Hematopoietic multipotent progenitor cell treated with erythropoietin and hydrocortisone succinate and interleukin-3 and kit ligand, for 15 days (in vitro differentiated cells): Measurements from ENCODE around the gene A3GALT2.
"Not testable (repeated sequence)": the region's sequence is repeated elsewhere in the genome, so short reads cannot be mapped to it uniquely, and the experiment has no call there.

Source experiments
- DNase-seq: peaks from one replicate; pipeline ENCODE4 v3.0.0-alpha.2; 2015; ENCODE audit warnings: low spot score

The A3GALT2 gene

GRCh38 chr1:33312413-33312749 lies 8.5 kb downstream of the A3GALT2 start:
- DNase-seq, result no peak

GRCh38 chr1:33311706-33312412 lies 9.0 kb downstream of the A3GALT2 start:
- DNase-seq, result no peak

GRCh38 chr1:33310702-33311101 lies 10.2 kb downstream of the A3GALT2 start:
- no peak for DNase-seq

GRCh38 chr1:33309351-33309750 lies 11.5 kb downstream of the A3GALT2 start:
- DNase-seq, result not testable (repeated sequence)

- DNase-seq, result no peak
Measured at GRCh38 chr1:33307494-33307864, 13.4 kb downstream of the A3GALT2 start.

- no peak for DNase-seq
Measured at GRCh38 chr1:33306653-33307493, 14.0 kb downstream of the A3GALT2 start.

GRCh38 chr1:33305816-33306652 lies 14.9 kb downstream of the A3GALT2 start:
- no peak for DNase-seq

- no peak for DNase-seq
Measured at GRCh38 chr1:33305016-33305415, 15.9 kb downstream of the A3GALT2 start.

- no peak for DNase-seq
Measured at GRCh38 chr1:33302325-33302724, 18.6 kb downstream of the A3GALT2 start.

GRCh38 chr1:33301273-33301984 lies 19.5 kb downstream of the A3GALT2 start:
- DNase-seq, result no peak

GRCh38 chr1:33300673-33301072 lies 20.2 kb downstream of the A3GALT2 start:
- no peak for DNase-seq

GRCh38 chr1:33299461-33300155 lies 21.3 kb downstream of the A3GALT2 start:
- no peak for DNase-seq

GRCh38 chr1:33298623-33299277 lies 22.1 kb downstream of the A3GALT2 start:
- peak; percentile 79 for DNase-seq

- DNase-seq, result no peak
Measured at GRCh38 chr1:33297911-33298622, 22.8 kb downstream of the A3GALT2 start.

GRCh38 chr1:33296824-33297223 lies 24.1 kb downstream of the A3GALT2 start:
- no peak for DNase-seq

GRCh38 chr1:33296082-33296458 lies 24.8 kb downstream of the A3GALT2 start:
- no peak for DNase-seq

GRCh38 chr1:33295450-33296081 lies 25.3 kb downstream of the A3GALT2 start:
- peak; percentile 81 for DNase-seq

GRCh38 chr1:33295023-33295422 lies 25.9 kb downstream of the A3GALT2 start:
- DNase-seq, result no peak

GRCh38 chr1:33294071-33295010 lies 26.6 kb downstream of the A3GALT2 start:
- DNase-seq, result no peak
